Measurements from ENCODE around the gene ROR1.

Gene ROR1

GRCh38 chr1:63861052-63861691 lies 87.4 kb downstream of the ROR1 start:
- no peak for DNase-seq

GRCh38 chr1:63863145-63863544 lies 89.3 kb downstream of the ROR1 start:
- no peak for DNase-seq

GRCh38 chr1:63864224-63864641 lies 90.4 kb downstream of the ROR1 start:
- no peak for DNase-seq

- no peak for DNase-seq
These were observed 91.7 kb downstream of the ROR1 start for GRCh38 chr1:63865561-63865960.

- DNase-seq: no peak
These were observed 92.3 kb downstream of the ROR1 start for GRCh38 chr1:63866084-63866483.

- DNase-seq: no peak
These were observed 93.8 kb downstream of the ROR1 start for GRCh38 chr1:63867429-63868176.

- DNase-seq: no peak
These were observed 94.5 kb downstream of the ROR1 start for GRCh38 chr1:63868268-63868781.

GRCh38 chr1:63870152-63870551 lies 96.3 kb downstream of the ROR1 start:
- no peak for DNase-seq

- no peak for DNase-seq
These were observed 97.6 kb downstream of the ROR1 start for GRCh38 chr1:63871463-63871862.

- no peak for DNase-seq
These were observed 99.9 kb downstream of the ROR1 start for GRCh38 chr1:63873751-63874150.

- DNase-seq: no peak
These were observed 100.6 kb downstream of the ROR1 start for GRCh38 chr1:63874278-63874880.

- no peak for DNase-seq
These were observed 101.8 kb downstream of the ROR1 start for GRCh38 chr1:63875636-63876035.

GRCh38 chr1:63877021-63877767 lies 103.4 kb downstream of the ROR1 start:
- DNase-seq: no peak

GRCh38 chr1:63877816-63878215 lies 104.0 kb downstream of the ROR1 start:
- DNase-seq: no peak

GRCh38 chr1:63878932-63879331 lies 105.1 kb downstream of the ROR1 start:
- DNase-seq: no peak

- DNase-seq: no peak
These were observed 107.2 kb downstream of the ROR1 start for GRCh38 chr1:63880958-63881576.

GRCh38 chr1:63882048-63882704 lies 108.4 kb downstream of the ROR1 start:
- DNase-seq: no peak

- DNase-seq: no peak
These were observed 109.8 kb downstream of the ROR1 start for GRCh38 chr1:63883494-63884235.

- no peak for DNase-seq
These were observed 110.7 kb downstream of the ROR1 start for GRCh38 chr1:63884486-63884885.

- DNase-seq: no peak
These were observed 112.1 kb downstream of the ROR1 start for GRCh38 chr1:63885899-63886298.

GRCh38 chr1:63886340-63886739 lies 112.5 kb downstream of the ROR1 start:
- DNase-seq: no peak

- DNase-seq: no peak
These were observed 114.0 kb downstream of the ROR1 start for GRCh38 chr1:63887809-63888208.
